Liver (tissue), 9 donors: Measurements from ENCODE around the gene PRND. TPM values are rescaled to one million over a fixed set of nuclear protein-coding genes. Genes with fewer than 3 reads are reported as not detected.
"Not testable (repeated sequence)": the region's sequence is repeated elsewhere in the genome, so short reads cannot be mapped to it uniquely, and the experiment has no call there.

ENCODE experiments used
- DNase-seq: peaks from one replicate; pipeline ENCODE4 v3.0.0-alpha.2; 2017; ENCODE audit warnings: low spot score
- H3K27ac ChIP-seq, 2 donors: one replicate each; pipeline ENCODE4 v1.7.0; 2013; ENCODE audit warnings: inconsistent platforms in 2 of 2, low read length in 2 of 2, control low read depth in 1 of 2, low read depth in 1 of 2, mild to moderate bottlenecking in 1 of 2
- H3K27me3 ChIP-seq, 4 donors: one replicate each; pipeline versions ENCODE4 v1.6.1 to v1.7.0; 2013; ENCODE audit warnings: low read length in 3 of 4, inconsistent platforms in 1 of 4, mild to moderate bottlenecking in 1 of 4, moderate library complexity in 1 of 4; ENCODE audit not compliant: control insufficient read depth in 4 of 4, insufficient read depth in 4 of 4
- H3K36me3 ChIP-seq, 4 donors: one replicate each; pipeline versions ENCODE4 v1.6.1 to v1.7.0; 2013; ENCODE audit warnings: low read length in 3 of 4, mild to moderate bottlenecking in 3 of 4, low read depth in 1 of 4, moderate library complexity in 1 of 4; ENCODE audit not compliant: control insufficient read depth in 4 of 4, insufficient read depth in 3 of 4
- H3K4me1 ChIP-seq, 4 donors: one replicate each; pipeline versions ENCODE4 v1.6.1 to v1.7.0; 2013; ENCODE audit warnings: low read length in 3 of 4, mild to moderate bottlenecking in 3 of 4, moderate library complexity in 1 of 4; ENCODE audit not compliant: control insufficient read depth in 4 of 4, insufficient read depth in 4 of 4
- H3K4me3 ChIP-seq, 3 donors: one replicate each; pipeline versions ENCODE4 v1.6.1 to v1.7.0; 2013; ENCODE audit warnings: low read length in 3 of 3, control low read depth in 1 of 3, low read depth in 1 of 3, mild to moderate bottlenecking in 1 of 3
- H3K9ac ChIP-seq, 2 donors: one replicate each; pipeline ENCODE4 v1.7.0; 2013; ENCODE audit warnings: low read length in 2 of 2, mild to moderate bottlenecking in 2 of 2, moderate library complexity in 2 of 2, control low read depth in 1 of 2, low read depth in 1 of 2
- H3K9me3 ChIP-seq, 4 donors: one replicate each; pipeline versions ENCODE4 v1.6.1 to v1.7.0; 2013; ENCODE audit warnings: low read length in 3 of 4; ENCODE audit not compliant: control insufficient read depth in 4 of 4
- EGR1 ChIP-seq, 2 donors: IDR thresholded peaks; 2 replicates each; pipeline ENCODE4 v1.6.1; 2016 to 2018; ENCODE audit warnings: antibody characterized with exemption in 2 of 2, low read depth in 2 of 2
- HNF4A ChIP-seq, 2 donors: conservative IDR thresholded peaks; 2 replicates each; pipeline ENCODE4 v1.6.1; 2016; ENCODE audit warnings: antibody characterized with exemption in 2 of 2, mild to moderate bottlenecking in 2 of 2
- HNF4G ChIP-seq: IDR thresholded peaks from 2 replicates; pipeline ENCODE4 v1.6.1; 2016; ENCODE audit warnings: antibody characterized with exemption
- NR2F2 ChIP-seq: IDR thresholded peaks from 2 replicates; pipeline ENCODE4 v1.6.1; 2016; ENCODE audit warnings: antibody characterized with exemption
- RAD21 ChIP-seq, 2 donors: IDR thresholded peaks; 2 replicates each; pipeline ENCODE4 v1.6.1; 2016; ENCODE audit warnings: antibody characterized with exemption in 2 of 2, mild to moderate bottlenecking in 2 of 2
- SP1 ChIP-seq: IDR thresholded peaks from 2 replicates; pipeline ENCODE4 v1.6.1; 2018; ENCODE audit warnings: antibody characterized with exemption, mild to moderate bottlenecking
- WGBS: extraction: QIAGEN DNeasy Blood & Tissue Kit; methylation state at CpG from one replicate; pipeline ENCODE4 v1.1.7; 2013; 5-methylcytosine and 5-hydroxymethylcytosine counted together
- polyA plus RNA-seq, 2 donors: library from polyadenylated mRNA; stranded (reverse) in 1 of 2; unstranded in 1 of 2; fragments of 200-250 nt in 1 of 2; fragments of >200 nt in 1 of 2; fragmentation: Nextera tagmentation in 1 of 2; extraction: Ambion mirVana in 1 of 2; gene quantifications; one replicate each; pipeline versions ENCODE4 v1.2.1 to v1.2.3, GENCODE V29; 2013 to 2015
- total RNA-seq, 2 donors: library from RNA; depleted of rRNA; stranded (reverse); fragments of >200 nt; gene quantifications; one replicate each; pipeline ENCODE4 v1.2.3, GENCODE V29; 2014
- TF ChIP-seq, protein P1 (sequence below): IDR thresholded peaks from 2 replicates; pipeline ENCODE4 v1.6.1; 2016; ENCODE audit warnings: antibody characterized with exemption, mild to moderate bottlenecking
- TF ChIP-seq, protein P2 (sequence below): IDR thresholded peaks from 2 replicates; pipeline ENCODE4 v1.6.1; 2016; ENCODE audit warnings: antibody characterized with exemption
- TF ChIP-seq, protein P3 (sequence below): IDR thresholded peaks from 2 replicates; pipeline ENCODE4 v1.6.1; 2016; ENCODE audit warnings: antibody characterized with exemption
- TF ChIP-seq, protein P4 (sequence below): IDR thresholded peaks from 2 replicates; pipeline ENCODE4 v1.6.1; 2016; ENCODE audit warnings: antibody characterized with exemption
- donor health status: healthy.
- donor health status: healthy.
- donor health status: healthy.
- donor health status: healthy.
- donor health status: healthy.

PRND gene
- total and polyA plus RNA-seq, 4 donors, result 0.23 TPM; not detected in 3

DNA sequence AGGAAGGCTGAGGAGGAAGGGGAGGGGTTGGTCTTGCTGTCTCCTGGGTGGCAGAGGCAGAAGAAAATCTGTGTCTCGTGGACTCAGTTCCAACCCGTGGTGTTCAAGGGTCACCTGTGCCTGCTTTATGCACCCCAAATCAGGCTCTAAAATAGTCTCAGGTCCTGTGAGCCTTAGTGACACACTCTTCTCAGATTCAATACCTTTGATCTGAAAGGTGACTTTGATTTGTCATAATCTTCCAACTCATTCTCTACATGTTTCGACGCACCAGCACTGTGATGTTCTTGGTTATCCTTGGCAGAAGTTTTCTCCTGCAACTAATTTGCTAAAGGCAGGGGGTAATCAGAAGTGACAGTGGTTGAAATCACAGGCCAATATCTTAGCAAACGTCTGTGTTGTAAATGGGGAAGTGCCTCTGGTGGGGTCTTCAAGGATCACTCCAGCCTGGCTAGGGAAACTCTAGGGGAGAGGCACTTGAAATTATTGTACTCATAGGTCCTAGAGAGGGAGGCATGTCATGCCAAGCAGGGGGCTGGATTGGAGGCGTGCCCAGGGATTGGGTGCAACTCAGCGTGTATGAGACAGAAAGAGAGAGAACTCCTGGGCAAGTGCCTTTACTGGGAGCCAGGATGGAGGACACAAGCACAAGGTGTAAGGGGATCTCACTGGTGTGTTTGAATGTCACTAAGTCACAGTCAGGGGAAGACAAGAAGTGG is 19.0 kb upstream of the PRND start (continued):
- TF ChIP-seq, protein P1, sequence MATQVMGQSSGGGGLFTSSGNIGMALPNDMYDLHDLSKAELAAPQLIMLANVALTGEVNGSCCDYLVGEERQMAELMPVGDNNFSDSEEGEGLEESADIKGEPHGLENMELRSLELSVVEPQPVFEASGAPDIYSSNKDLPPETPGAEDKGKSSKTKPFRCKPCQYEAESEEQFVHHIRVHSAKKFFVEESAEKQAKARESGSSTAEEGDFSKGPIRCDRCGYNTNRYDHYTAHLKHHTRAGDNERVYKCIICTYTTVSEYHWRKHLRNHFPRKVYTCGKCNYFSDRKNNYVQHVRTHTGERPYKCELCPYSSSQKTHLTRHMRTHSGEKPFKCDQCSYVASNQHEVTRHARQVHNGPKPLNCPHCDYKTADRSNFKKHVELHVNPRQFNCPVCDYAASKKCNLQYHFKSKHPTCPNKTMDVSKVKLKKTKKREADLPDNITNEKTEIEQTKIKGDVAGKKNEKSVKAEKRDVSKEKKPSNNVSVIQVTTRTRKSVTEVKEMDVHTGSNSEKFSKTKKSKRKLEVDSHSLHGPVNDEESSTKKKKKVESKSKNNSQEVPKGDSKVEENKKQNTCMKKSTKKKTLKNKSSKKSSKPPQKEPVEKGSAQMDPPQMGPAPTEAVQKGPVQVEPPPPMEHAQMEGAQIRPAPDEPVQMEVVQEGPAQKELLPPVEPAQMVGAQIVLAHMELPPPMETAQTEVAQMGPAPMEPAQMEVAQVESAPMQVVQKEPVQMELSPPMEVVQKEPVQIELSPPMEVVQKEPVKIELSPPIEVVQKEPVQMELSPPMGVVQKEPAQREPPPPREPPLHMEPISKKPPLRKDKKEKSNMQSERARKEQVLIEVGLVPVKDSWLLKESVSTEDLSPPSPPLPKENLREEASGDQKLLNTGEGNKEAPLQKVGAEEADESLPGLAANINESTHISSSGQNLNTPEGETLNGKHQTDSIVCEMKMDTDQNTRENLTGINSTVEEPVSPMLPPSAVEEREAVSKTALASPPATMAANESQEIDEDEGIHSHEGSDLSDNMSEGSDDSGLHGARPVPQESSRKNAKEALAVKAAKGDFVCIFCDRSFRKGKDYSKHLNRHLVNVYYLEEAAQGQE, result no peak
- TF ChIP-seq, protein P2, sequence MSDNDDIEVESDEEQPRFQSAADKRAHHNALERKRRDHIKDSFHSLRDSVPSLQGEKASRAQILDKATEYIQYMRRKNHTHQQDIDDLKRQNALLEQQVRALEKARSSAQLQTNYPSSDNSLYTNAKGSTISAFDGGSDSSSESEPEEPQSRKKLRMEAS, result no peak
- TF ChIP-seq HNF4G (no peak), HNF4A (conservative IDR thresholded peaks at IDR 0.05) (no peak)

DNA sequence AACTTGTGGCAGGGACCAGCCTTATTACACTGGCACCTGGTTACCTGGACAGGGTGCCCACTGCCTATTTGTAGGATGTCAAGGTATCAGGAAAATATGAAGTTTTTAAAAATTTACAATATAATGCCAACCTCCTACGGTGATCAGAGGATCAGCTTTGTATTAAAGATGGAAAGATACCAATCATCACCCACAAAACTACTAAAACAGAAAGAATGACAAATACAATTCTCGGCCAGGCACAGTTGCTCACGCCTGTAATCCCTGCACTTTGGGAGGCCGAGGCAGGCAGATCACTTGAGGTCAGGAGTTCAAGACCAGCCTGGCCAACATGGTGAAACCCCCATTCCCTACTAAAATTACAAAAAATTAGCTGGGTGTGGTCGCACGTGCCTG is 18.4 kb upstream of the PRND start:
- WGBS, result 85% methylated on average over 6 of the region's 6 CpGs
- no peak overlapping the region for H3K27ac ChIP-seq
- H3K36me3 ChIP-seq, result peaks cover 3 to 7% (median 5%) of the 10 kb centered on the region in 4 donors
- H3K9ac ChIP-seq, result no peak overlapping the region
- TF ChIP-seq RAD21 (IDR thresholded peaks at IDR 0.05), result no peak
- TF ChIP-seq EGR1 (IDR thresholded peaks at IDR 0.05; ENCODE audit: low read depth in 2 of 2), result no peak
- H3K4me1 ChIP-seq, result no peaks in the 10 kb centered on the region
- H3K4me3 ChIP-seq, result no peak overlapping the region
- DNase-seq, result no peak
- no peaks in the 10 kb centered on the region for H3K27me3 ChIP-seq
- no peaks in the 10 kb centered on the region for H3K9me3 ChIP-seq

DNA sequence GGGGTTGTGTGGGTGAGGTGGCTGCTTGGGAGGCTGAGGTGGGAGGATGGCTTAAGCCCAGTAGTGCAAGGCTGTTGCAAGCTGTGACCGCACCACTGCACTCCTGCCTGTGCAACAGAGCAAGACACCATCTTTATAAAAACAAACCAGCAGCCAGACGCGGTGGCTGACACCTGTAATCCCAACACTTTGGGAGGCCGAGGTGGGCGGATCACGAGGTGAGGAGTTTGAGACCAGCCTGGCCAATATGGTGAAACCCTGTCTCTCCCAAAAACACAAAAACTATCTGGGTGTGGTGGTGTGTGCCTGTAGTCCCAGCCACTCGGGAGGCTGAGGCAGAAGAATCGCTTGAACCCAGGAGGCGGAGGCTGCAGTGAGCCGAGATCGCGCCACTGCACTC is 14.8 kb upstream of the PRND start:
- WGBS, result 94% methylated on average over 12 of the region's 12 CpGs
- H3K27ac ChIP-seq, DNase-seq, H3K27me3 ChIP-seq, H3K4me3 ChIP-seq, H3K4me1 ChIP-seq, H3K36me3 ChIP-seq, H3K9ac ChIP-seq, H3K9me3 ChIP-seq: not testable (repeated sequence)

DNA sequence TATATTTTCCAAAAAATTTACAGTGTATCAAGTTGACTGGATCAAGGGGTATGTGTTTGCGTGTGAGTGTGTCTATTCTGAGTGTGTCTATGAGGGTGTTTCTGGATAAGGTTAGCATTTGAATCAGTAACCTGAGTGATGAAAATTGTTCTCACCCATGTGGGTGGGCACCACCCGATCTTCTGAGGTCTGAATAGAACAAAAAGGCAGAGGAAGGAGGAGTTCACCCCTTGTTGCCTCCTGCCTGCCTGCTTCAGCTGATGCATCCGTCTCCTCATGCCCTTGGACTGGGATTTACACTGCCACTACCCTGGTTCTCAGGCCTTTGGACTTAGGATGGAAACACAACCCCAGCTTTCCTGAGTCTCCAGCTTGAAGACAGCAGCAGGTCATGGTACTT is 13.7 kb upstream of the PRND start:
- Histone ChIP-seq H3K27me3 (no peaks in the 10 kb centered on the region), H3K9me3 (peaks cover 0 to under 1% (median 0%) of the 10 kb centered on the region in 4 donors), H3K4me1 (no peaks in the 10 kb centered on the region), H3K36me3 (no peaks in the 10 kb centered on the region), H3K9ac (no peak overlapping the region), H3K4me3 (no peak overlapping the region), H3K27ac (no peak overlapping the region)
- 76% methylated on average over 3 of the region's 3 CpGs for WGBS
- no peak for DNase-seq
- TF ChIP-seq, protein P3, sequence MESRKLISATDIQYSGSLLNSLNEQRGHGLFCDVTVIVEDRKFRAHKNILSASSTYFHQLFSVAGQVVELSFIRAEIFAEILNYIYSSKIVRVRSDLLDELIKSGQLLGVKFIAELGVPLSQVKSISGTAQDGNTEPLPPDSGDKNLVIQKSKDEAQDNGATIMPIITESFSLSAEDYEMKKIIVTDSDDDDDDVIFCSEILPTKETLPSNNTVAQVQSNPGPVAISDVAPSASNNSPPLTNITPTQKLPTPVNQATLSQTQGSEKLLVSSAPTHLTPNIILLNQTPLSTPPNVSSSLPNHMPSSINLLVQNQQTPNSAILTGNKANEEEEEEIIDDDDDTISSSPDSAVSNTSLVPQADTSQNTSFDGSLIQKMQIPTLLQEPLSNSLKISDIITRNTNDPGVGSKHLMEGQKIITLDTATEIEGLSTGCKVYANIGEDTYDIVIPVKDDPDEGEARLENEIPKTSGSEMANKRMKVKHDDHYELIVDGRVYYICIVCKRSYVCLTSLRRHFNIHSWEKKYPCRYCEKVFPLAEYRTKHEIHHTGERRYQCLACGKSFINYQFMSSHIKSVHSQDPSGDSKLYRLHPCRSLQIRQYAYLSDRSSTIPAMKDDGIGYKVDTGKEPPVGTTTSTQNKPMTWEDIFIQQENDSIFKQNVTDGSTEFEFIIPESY, result no peak
- TF ChIP-seq SP1, result no peak
- TF ChIP-seq, protein P4, sequence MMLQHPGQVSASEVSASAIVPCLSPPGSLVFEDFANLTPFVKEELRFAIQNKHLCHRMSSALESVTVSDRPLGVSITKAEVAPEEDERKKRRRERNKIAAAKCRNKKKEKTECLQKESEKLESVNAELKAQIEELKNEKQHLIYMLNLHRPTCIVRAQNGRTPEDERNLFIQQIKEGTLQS, result no peak
- TF ChIP-seq NR2F2, result no peak
